GM12878 (cell line): ENCODE measurements around the gene IL1R2.

Source experiments
- BRCA1 ChIP-seq: IDR thresholded peaks from 2 replicates; pipeline ENCODE4 v1.6.1; 2011; ENCODE audit warnings: low read depth, low read length, improper control_type of control experiment
- YY1 ChIP-seq: IDR thresholded peaks from 2 replicates; pipeline ENCODE4 v1.6.1; 2011; ENCODE audit warnings: low read depth, mild to moderate bottlenecking, low read length

- no peak for TF ChIP-seq YY1
- no peak for TF ChIP-seq BRCA1
These were observed 31.3 kb downstream of the IL1R2 start for GRCh38 chr2:102022884-102023539.
